PC-3 (cell line): ENCODE data around the gene AGAP1. TPM values are rescaled to one million over a fixed set of nuclear protein-coding genes. Genes with fewer than 3 reads are reported as not detected.

ENCODE experiments used
- ATAC-seq: fragments of 200-7000 bp; cut with Tn5 transposase; 2 replicates; pipeline ENCODE4 v1.9.1; 2020; ENCODE audit warnings: mild to moderate bottlenecking, moderate library complexity
- BruUV-seq: library from RNA; stranded (reverse); fragments of 400-500 nt; replicated peaks from 2 replicates; lab custom pipeline; 2021; lab: Mats Ljungman, UMichigan
- CTCF ChIA-PET: fragments of 300-600 bp; sonication (Branson Sonifier 250); formaldehyde crosslinking; loops from one replicate; lab custom pipeline; 2022; ENCODE audit warnings: antibody characterized with exemption; lab: Charles Lee
- POLR2A ChIA-PET: fragments of 300-600 bp; sonication (Branson Sonifier 250); formaldehyde crosslinking; loops from one replicate; lab custom pipeline; 2022; ENCODE audit warnings: antibody characterized with exemption; ENCODE audit not compliant: unreplicated experiment; lab: Charles Lee
- DNase-seq: peaks from one replicate; pipeline ENCODE4 v3.0.0-alpha.2; 2015
- H2AFZ ChIP-seq: fragments of 300-600 bp; sonication (generic); 2 replicates; pipeline ENCODE4 v1.6.0; 2016; ENCODE audit warnings: antibody characterized with exemption, low read length
- H3F3A ChIP-seq: fragments of 300-600 bp; sonication (generic); one replicate; pipeline ENCODE4 v1.6.0; 2017; ENCODE audit warnings: antibody characterized with exemption, low read length, control low read depth, mild to moderate bottlenecking; ENCODE audit not compliant: unreplicated experiment
- H3K27ac ChIP-seq: fragments of 300-600 bp; sonication (generic); 2 replicates; pipeline ENCODE4 v1.5.1; 2016; ENCODE audit warnings: mild to moderate bottlenecking, low read length
- H3K27me3 ChIP-seq: fragments of 300-600 bp; sonication (generic); 2 replicates; pipeline ENCODE4 v1.6.1; 2016; ENCODE audit warnings: low read length, mixed read lengths
- H3K36me3 ChIP-seq: fragments of 300-600 bp; sonication (generic); 2 replicates; pipeline ENCODE4 v1.6.1; 2016; ENCODE audit warnings: low read depth, mixed run types, low read length, mixed read lengths
- H3K4me1 ChIP-seq: fragments of 300-600 bp; sonication (generic); 2 replicates; pipeline ENCODE4 v1.5.1; 2016; ENCODE audit warnings: low read length; ENCODE audit not compliant: insufficient read depth
- H3K4me2 ChIP-seq: fragments of 300-600 bp; sonication (generic); 2 replicates; pipeline ENCODE4 v1.6.0; 2016; ENCODE audit warnings: low read length
- H3K4me3 ChIP-seq: fragments of 300-600 bp; sonication (generic); 2 replicates; pipeline ENCODE4 v1.5.1; 2016; ENCODE audit warnings: mild to moderate bottlenecking, low read length, mixed read lengths
- H3K79me2 ChIP-seq: fragments of 300-600 bp; sonication (generic); 2 replicates; pipeline ENCODE4 v1.6.1; 2017; ENCODE audit warnings: low read length, mixed read lengths
- H3K9ac ChIP-seq: fragments of 300-600 bp; sonication (generic); 2 replicates; pipeline ENCODE4 v1.6.0; 2016; ENCODE audit warnings: mild to moderate bottlenecking, low read length
- H3K9me2 ChIP-seq: fragments of 300-600 bp; sonication (generic); replicated peaks from 2 replicates; pipeline ENCODE4 v1.6.1; 2016; ENCODE audit warnings: mixed run types, low read length, mixed read lengths
- H3K9me3 ChIP-seq: fragments of 300-600 bp; sonication (generic); 2 replicates; pipeline ENCODE4 v1.6.1; 2016; ENCODE audit warnings: low read length, mixed read lengths
- H4K20me1 ChIP-seq: fragments of 300-600 bp; sonication (generic); 2 replicates; pipeline ENCODE4 v1.6.1; 2016; ENCODE audit warnings: low read length, mixed read lengths
- CTCF ChIP-seq: fragments of 300-600 bp; sonication (generic); conservative IDR thresholded peaks from 2 replicates; pipeline ENCODE4 v1.5.1; 2017; ENCODE audit warnings: antibody characterized with exemption, low read depth, mild to moderate bottlenecking, low read length
- EZH2 ChIP-seq: fragments of 300-600 bp; sonication (generic); IDR thresholded peaks from one replicate; pipeline ENCODE4 v1.6.1; 2017; ENCODE audit warnings: antibody characterized with exemption, mild to moderate bottlenecking, low read length; ENCODE audit not compliant: unreplicated experiment
- EZH2phosphoT487 ChIP-seq: fragments of 300-600 bp; sonication (generic); IDR thresholded peaks from 2 replicates; pipeline ENCODE4 v1.6.1; 2018; ENCODE audit warnings: mild to moderate bottlenecking, antibody characterized with exemption, low read length, borderline replicate concordance
- intact Hi-C: fragments of 100-400 bp; cut with micrococcal nuclease; formaldehyde crosslinking; loops from 2 replicates; pipeline ENCODE4 v1.9.0; 2023
- total RNA-seq: library from RNA; depleted of rRNA; stranded (reverse); fragments of >200 nt; gene quantifications from 2 replicates; pipeline ENCODE4 v1.2.3, GENCODE V29; 2014

AGAP1 gene
- total RNA-seq, 1 experiment from 2014 or later, result 31.0 TPM

GRCh38 chr2:235977445-235977844 lies 483.6 kb downstream of the AGAP1 start:
- Histone ChIP-seq H3K27me3 (no peaks in the 10 kb centered on the region), H3K4me2 (no peak overlapping the region), H3K9ac (no peak overlapping the region), H3K36me3 (0 out of 2 replicates have a peak, but pooled peaks cover 8% of the 10 kb centered on the region), H3K79me2 (no peaks in the 10 kb centered on the region), H3K27ac (no peak overlapping the region), H3K9me3 (no peaks in the 10 kb centered on the region), H3F3A (no peaks in the 10 kb centered on the region), H3K4me3 (no peak overlapping the region), H3K9me2 (no peaks in the 10 kb centered on the region), H2AFZ (no peak overlapping the region), H3K4me1 (no peaks in the 10 kb centered on the region), H4K20me1 (no peaks in the 10 kb centered on the region)
- DNase-seq (no peak), ATAC-seq (no peak)
- BruUV-seq, result no TSS peak
- TF ChIP-seq EZH2 (no peak), CTCF (no peak), EZH2phosphoT487 (no peak)
- intact Hi-C loops, result no loop called here
- POLR2A ChIA-PET, result no interaction called here
- CTCF ChIA-PET, result no interaction called here

- ATAC-seq, result no peak
- CTCF ChIA-PET, result no interaction called here
Measured at GRCh38 chr2:235978022-235978421, 484.2 kb downstream of the AGAP1 start.

More at GRCh38 chr2:235978022-235978421, 484.2 kb downstream of the AGAP1 start:
- no peak overlapping the region for H3K27ac ChIP-seq
- H3K9ac ChIP-seq, result no peak overlapping the region
- H3K4me3 ChIP-seq, result no peak overlapping the region
- H2AFZ ChIP-seq, result no peak overlapping the region
- BruUV-seq, result no TSS peak
- no peaks in the 10 kb centered on the region for H4K20me1 ChIP-seq
- H3K4me1 ChIP-seq, result no peaks in the 10 kb centered on the region
- no peaks in the 10 kb centered on the region for H3K9me2 ChIP-seq
- TF ChIP-seq EZH2, result no peak
- no peak for TF ChIP-seq EZH2phosphoT487
- no peak for TF ChIP-seq CTCF
- H3K4me2 ChIP-seq, result no peak overlapping the region
- no peaks in the 10 kb centered on the region for H3K27me3 ChIP-seq
- H3F3A ChIP-seq, result no peaks in the 10 kb centered on the region
- POLR2A ChIA-PET, result no interaction called here
- no peak for DNase-seq
- intact Hi-C loops, result no loop called here
- no peaks in the 10 kb centered on the region for H3K9me3 ChIP-seq
- 0 out of 2 replicates have a peak, but pooled peaks cover 8% of the 10 kb centered on the region for H3K36me3 ChIP-seq
- H3K79me2 ChIP-seq, result no peaks in the 10 kb centered on the region
